BLaER1 (cell line): Measurements from ENCODE around the gene SMIM32.
A peak's percentile ranks its signal among the peaks of the same experiment; 100 is the strongest.

Experiments
- H3K27ac ChIP-seq: shearing (Covaris generic); formaldehyde crosslinking; 2 replicates; pipeline ENCODE4 v1.8.1; 2022
- H3K27me3 ChIP-seq: shearing (Covaris generic); formaldehyde crosslinking; 2 replicates; pipeline ENCODE4 v1.8.1; 2022
- H3K36me3 ChIP-seq: shearing (Covaris generic); formaldehyde crosslinking; 2 replicates; pipeline ENCODE4 v1.8.1; 2022
- H3K4me1 ChIP-seq: shearing (Covaris generic); formaldehyde crosslinking; 2 replicates; pipeline ENCODE4 v1.8.1; 2022
- H3K4me2 ChIP-seq: shearing (Covaris generic); formaldehyde crosslinking; 2 replicates; pipeline ENCODE4 v1.8.1; 2022
- H3K4me3 ChIP-seq: shearing (Covaris generic); formaldehyde crosslinking; 2 replicates; pipeline ENCODE4 v1.8.1; 2022
- H3K9ac ChIP-seq: shearing (Covaris generic); formaldehyde crosslinking; 2 replicates; pipeline ENCODE4 v1.8.1; 2022
- H3K9me3 ChIP-seq: shearing (Covaris generic); formaldehyde crosslinking; 2 replicates; pipeline ENCODE4 v1.8.1; 2022
- H4K20me1 ChIP-seq: shearing (Covaris generic); formaldehyde crosslinking; 2 replicates; pipeline ENCODE4 v1.8.1; 2022
- Cebpa-rat ChIP-seq: shearing (Covaris generic); IDR thresholded peaks from 2 replicates; pipeline ENCODE4 v1.8.1; 2022

The SMIM32 gene

DNA sequence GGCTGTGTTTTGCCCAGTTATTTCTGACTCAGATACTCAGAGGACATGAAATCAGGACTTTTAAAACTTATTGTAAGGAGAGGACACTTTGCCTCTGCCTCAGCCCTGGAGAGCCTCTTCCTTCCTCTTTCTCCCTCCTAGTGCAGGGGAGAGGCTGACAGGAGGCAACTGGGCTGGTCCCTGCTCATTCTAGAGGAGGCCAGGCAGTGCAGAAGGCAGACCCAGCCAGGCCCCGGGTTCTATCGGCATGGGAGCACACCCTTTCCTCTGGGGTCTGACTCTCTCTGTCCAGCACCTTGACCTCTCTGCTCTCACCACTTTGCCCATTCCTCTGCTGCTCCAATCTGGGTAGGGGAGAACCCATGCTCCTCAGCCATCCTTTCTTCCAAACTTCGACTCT, 16.0 kb upstream of the SMIM32 start:
- Histone ChIP-seq H4K20me1 (no peaks in the 10 kb centered on the region), H3K4me2 (no peak overlapping the region), H3K4me1 (peaks cover 15% of the 10 kb centered on the region), H3K27ac (no peak overlapping the region), H3K4me3 (no peak overlapping the region), H3K27me3 (no peaks in the 10 kb centered on the region), H3K36me3 (no peaks in the 10 kb centered on the region), H3K9me3 (peaks cover 8% of the 10 kb centered on the region; the same call in 1 of the 2 replicates), H3K9ac (no peak overlapping the region)
- no peak for TF ChIP-seq Cebpa-rat

DNA sequence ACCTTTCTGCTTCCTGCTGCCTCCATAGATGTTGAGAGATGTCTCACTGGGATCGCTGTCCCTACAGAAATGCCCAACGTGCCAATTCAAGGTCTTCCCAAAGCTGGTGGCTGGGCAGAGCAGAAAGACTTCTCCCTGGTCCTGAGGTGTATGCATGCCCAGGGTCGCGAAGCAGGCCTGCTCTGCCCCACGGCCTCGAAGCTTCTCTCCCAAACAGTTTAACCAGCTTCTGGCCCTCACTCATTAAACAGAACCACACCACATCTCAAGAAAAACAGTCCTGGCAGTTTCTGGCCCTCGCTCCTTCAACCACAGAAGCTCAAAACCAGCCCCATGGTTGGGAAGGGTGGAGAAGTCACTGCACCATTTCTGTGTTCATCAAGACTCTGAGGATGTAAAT, 14.7 kb upstream of the SMIM32 start:
- Histone ChIP-seq H3K4me1 (peaks cover 15% of the 10 kb centered on the region), H3K36me3 (no peaks in the 10 kb centered on the region), H3K27me3 (no peaks in the 10 kb centered on the region), H3K9ac (no peak overlapping the region), H3K4me3 (no peak overlapping the region), H4K20me1 (no peaks in the 10 kb centered on the region), H3K4me2 (no peak overlapping the region), H3K9me3 (peaks cover 8% of the 10 kb centered on the region; the same call in 1 of the 2 replicates), H3K27ac (no peak overlapping the region)
- no peak for TF ChIP-seq Cebpa-rat

GRCh38 chr5:136206361-136206760, 13.4 kb upstream of the SMIM32 start:
- TF ChIP-seq Cebpa-rat = no peak
- Histone ChIP-seq H3K36me3 (no peaks in the 10 kb centered on the region), H3K4me1 (peaks cover 15% of the 10 kb centered on the region), H3K27me3 (no peaks in the 10 kb centered on the region), H3K4me2 (peak overlapping the region; percentile 59), H3K9me3 (peaks cover 8% of the 10 kb centered on the region; the same call in 1 of the 2 replicates), H3K27ac (no peak overlapping the region), H4K20me1 (no peaks in the 10 kb centered on the region), H3K9ac (no peak overlapping the region), H3K4me3 (no peak overlapping the region)

DNA sequence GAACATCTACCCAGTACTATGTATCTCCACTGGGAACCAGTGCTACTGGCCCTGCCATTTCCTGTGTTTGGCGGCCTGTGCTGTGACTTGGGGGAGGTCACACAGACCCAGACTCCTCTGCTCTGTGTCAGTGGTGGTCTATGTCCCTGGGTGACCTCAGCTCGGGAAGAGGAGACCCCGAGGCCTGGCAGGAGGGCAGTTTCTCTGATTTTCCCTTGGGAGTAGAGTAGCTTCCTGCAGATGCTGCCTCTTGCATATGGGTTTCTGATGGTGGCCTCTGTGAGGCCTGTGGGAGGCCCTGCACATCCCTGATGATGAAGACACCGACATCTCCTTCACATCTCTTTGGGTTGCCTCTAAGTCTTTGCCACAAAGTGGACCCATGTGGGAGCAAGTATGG, 13.0 kb upstream of the SMIM32 start:
- H3K4me2 ChIP-seq = peak overlapping the region; percentile 59
- no peak overlapping the region for H3K4me3 ChIP-seq
- H3K9me3 ChIP-seq = peaks cover 8% of the 10 kb centered on the region; the same call in 1 of the 2 replicates
- H3K27me3 ChIP-seq = no peaks in the 10 kb centered on the region
- peaks cover 15% of the 10 kb centered on the region for H3K4me1 ChIP-seq
- H3K9ac ChIP-seq = no peak overlapping the region
- no peaks in the 10 kb centered on the region for H3K36me3 ChIP-seq
- no peak for TF ChIP-seq Cebpa-rat
- H3K27ac ChIP-seq = no peak overlapping the region
- H4K20me1 ChIP-seq = no peaks in the 10 kb centered on the region

- H3K27me3 ChIP-seq = no peaks in the 10 kb centered on the region
- H3K9ac ChIP-seq = no peak overlapping the region
- no peak overlapping the region for H3K27ac ChIP-seq
- H3K4me3 ChIP-seq = no peak overlapping the region
- H3K36me3 ChIP-seq = no peaks in the 10 kb centered on the region
- peak overlapping the region; percentile 59 for H3K4me2 ChIP-seq
- H3K4me1 ChIP-seq = peaks cover 15% of the 10 kb centered on the region
- H4K20me1 ChIP-seq = no peaks in the 10 kb centered on the region
- peaks cover 8% of the 10 kb centered on the region; the same call in 1 of the 2 replicates for H3K9me3 ChIP-seq
- TF ChIP-seq Cebpa-rat = no peak
These were observed 12.2 kb upstream of the SMIM32 start for GRCh38 chr5:136205061-136205702.

GRCh38 chr5:136203303-136203922, 10.5 kb upstream of the SMIM32 start:
- H3K4me1 ChIP-seq = peaks cover 15% of the 10 kb centered on the region
- no peak overlapping the region for H3K27ac ChIP-seq
- H4K20me1 ChIP-seq = no peaks in the 10 kb centered on the region
- H3K9me3 ChIP-seq = peaks cover 8% of the 10 kb centered on the region; the same call in 1 of the 2 replicates
- H3K9ac ChIP-seq = no peak overlapping the region
- no peaks in the 10 kb centered on the region for H3K36me3 ChIP-seq
- no peak overlapping the region for H3K4me3 ChIP-seq
- H3K4me2 ChIP-seq = no peak overlapping the region
- TF ChIP-seq Cebpa-rat = no peak
- no peaks in the 10 kb centered on the region for H3K27me3 ChIP-seq

GRCh38 chr5:136202469-136203205, 9.7 kb upstream of the SMIM32 start:
- no peaks in the 10 kb centered on the region for H4K20me1 ChIP-seq
- H3K27ac ChIP-seq = no peak overlapping the region
- peaks cover 8% of the 10 kb centered on the region; the same call in 1 of the 2 replicates for H3K9me3 ChIP-seq
- no peaks in the 10 kb centered on the region for H3K27me3 ChIP-seq
- H3K9ac ChIP-seq = no peak overlapping the region
- peaks cover 15% of the 10 kb centered on the region for H3K4me1 ChIP-seq
- TF ChIP-seq Cebpa-rat = no peak
- no peaks in the 10 kb centered on the region for H3K36me3 ChIP-seq
- no peak overlapping the region for H3K4me3 ChIP-seq
- H3K4me2 ChIP-seq = no peak overlapping the region

- Histone ChIP-seq H3K9me3 (peaks cover 8% of the 10 kb centered on the region; the same call in 1 of the 2 replicates), H4K20me1 (no peaks in the 10 kb centered on the region), H3K4me1 (peaks cover 15% of the 10 kb centered on the region), H3K36me3 (no peaks in the 10 kb centered on the region), H3K4me3 (no peak overlapping the region), H3K27me3 (no peaks in the 10 kb centered on the region), H3K9ac (no peak overlapping the region), H3K27ac (no peak overlapping the region), H3K4me2 (no peak overlapping the region)
- TF ChIP-seq Cebpa-rat = no peak
These were observed 8.9 kb upstream of the SMIM32 start for GRCh38 chr5:136201870-136202269.

- H3K27ac ChIP-seq = no peak overlapping the region
- no peak overlapping the region for H3K4me2 ChIP-seq
- H3K4me1 ChIP-seq = peaks cover 11% of the 10 kb centered on the region
- no peak for TF ChIP-seq Cebpa-rat
- H3K4me3 ChIP-seq = no peak overlapping the region
- H3K9ac ChIP-seq = no peak overlapping the region
- no peaks in the 10 kb centered on the region for H3K36me3 ChIP-seq
- peaks cover 8% of the 10 kb centered on the region; the same call in 1 of the 2 replicates for H3K9me3 ChIP-seq
- H3K27me3 ChIP-seq = no peaks in the 10 kb centered on the region
- H4K20me1 ChIP-seq = no peaks in the 10 kb centered on the region
These were observed 7.8 kb upstream of the SMIM32 start for GRCh38 chr5:136200761-136201160.

GRCh38 chr5:136200130-136200529, 7.2 kb upstream of the SMIM32 start:
- H3K36me3 ChIP-seq = no peaks in the 10 kb centered on the region
- H3K9ac ChIP-seq = no peak overlapping the region
- peaks cover 10% of the 10 kb centered on the region; the same call in 1 of the 2 replicates for H3K4me1 ChIP-seq
- peaks cover 2% of the 10 kb centered on the region; the same call in 1 of the 2 replicates for H3K9me3 ChIP-seq
- TF ChIP-seq Cebpa-rat = no peak
- no peak overlapping the region for H3K4me2 ChIP-seq
- H3K4me3 ChIP-seq = no peak overlapping the region
- no peaks in the 10 kb centered on the region for H4K20me1 ChIP-seq
- no peak overlapping the region for H3K27ac ChIP-seq
- H3K27me3 ChIP-seq = no peaks in the 10 kb centered on the region
